Astrocyte (in vitro differentiated cells and primary cell): ENCODE data around the gene ELAC2. TPM values are rescaled to one million over a fixed set of nuclear protein-coding genes. Genes with fewer than 3 reads are reported as not detected.

Experiments
- DNase-seq: peaks from one replicate; pipeline ENCODE4 v3.0.0-alpha.2; 2010; ENCODE audit warnings: low read depth
- FAIRE-seq: peaks from 2 replicates; lab custom pipeline; 2011; peaks lifted over from hg19 to GRCh38; lab: Jason Lieb, UNC
- H2AFZ ChIP-seq: 2 replicates; pipeline ENCODE4 v1.6.0; 2012; ENCODE audit warnings: low read depth, low read length, inconsistent platforms
- H3K27ac ChIP-seq: 2 replicates; pipeline ENCODE4 v1.5.1; 2011; ENCODE audit warnings: low read depth, low read length, inconsistent platforms
- H3K27me3 ChIP-seq: 2 replicates; pipeline ENCODE4 v1.6.0; 2011; ENCODE audit warnings: low read length, inconsistent platforms; ENCODE audit not compliant: insufficient read depth
- H3K36me3 ChIP-seq: 2 replicates; pipeline ENCODE4 v1.5.1; 2011; ENCODE audit warnings: low read length, inconsistent platforms; ENCODE audit not compliant: insufficient read depth
- H3K4me1 ChIP-seq: 2 replicates; pipeline ENCODE4 v1.5.1; 2011; ENCODE audit warnings: low read length, inconsistent platforms; ENCODE audit not compliant: insufficient read depth
- H3K4me2 ChIP-seq: 2 replicates; pipeline ENCODE4 v1.6.0; 2012; ENCODE audit warnings: low read length, inconsistent platforms
- H3K4me3 ChIP-seq: 2 replicates; pipeline ENCODE4 v1.5.1; 2011; ENCODE audit warnings: low read depth, mild to moderate bottlenecking, low read length, inconsistent platforms; ENCODE audit not compliant: insufficient read depth
- H3K79me2 ChIP-seq: 2 replicates; pipeline ENCODE4 v1.6.0; 2012; ENCODE audit warnings: mild to moderate bottlenecking, low read length, inconsistent platforms; ENCODE audit not compliant: insufficient read depth
- H3K9ac ChIP-seq: 2 replicates; pipeline ENCODE4 v1.6.0; 2012; ENCODE audit warnings: mild to moderate bottlenecking, low read length, inconsistent platforms
- H3K9me3 ChIP-seq: 2 replicates; pipeline ENCODE4 v1.5.1; 2012; ENCODE audit warnings: low read depth, mild to moderate bottlenecking, low read length, inconsistent platforms; ENCODE audit not compliant: insufficient read depth
- H4K20me1 ChIP-seq: 2 replicates; pipeline ENCODE4 v1.6.0; 2012; ENCODE audit warnings: low read length, inconsistent platforms; ENCODE audit not compliant: insufficient read depth
- H3K27ac Mint-ChIP-seq: one replicate; pipeline ENCODE4 v1.8.0; 2021; ENCODE audit warnings: mild to moderate bottlenecking, mixed read lengths; ENCODE audit not compliant: unreplicated experiment
- H3K27me3 Mint-ChIP-seq: one replicate; pipeline ENCODE4 v1.8.0; 2021; ENCODE audit warnings: low read depth, mixed read lengths; ENCODE audit not compliant: unreplicated experiment
- H3K36me3 Mint-ChIP-seq: one replicate; pipeline ENCODE4 v1.8.0; 2021; ENCODE audit warnings: low read depth, mixed read lengths; ENCODE audit not compliant: unreplicated experiment
- H3K4me1 Mint-ChIP-seq: one replicate; pipeline ENCODE4 v1.8.0; 2021; ENCODE audit warnings: low read depth, mixed read lengths; ENCODE audit not compliant: unreplicated experiment
- H3K4me3 Mint-ChIP-seq: one replicate; pipeline ENCODE4 v1.8.0; 2021; ENCODE audit warnings: mild to moderate bottlenecking, moderate library complexity, mixed read lengths; ENCODE audit not compliant: unreplicated experiment
- H3K9me3 Mint-ChIP-seq: one replicate; pipeline ENCODE4 v1.8.0; 2021; ENCODE audit warnings: mild to moderate bottlenecking, mixed read lengths; ENCODE audit not compliant: unreplicated experiment
- CTCF ChIP-seq: IDR thresholded peaks from 2 replicates; pipeline ENCODE4 v1.5.1; 2011; ENCODE audit warnings: low read depth, mild to moderate bottlenecking, inconsistent platforms, low read length, moderate library complexity; ENCODE audit not compliant: insufficient read depth
- EZH2 ChIP-seq: IDR thresholded peaks from 2 replicates; pipeline ENCODE4 v1.6.1; 2012; ENCODE audit warnings: mild to moderate bottlenecking, low read length, inconsistent platforms; ENCODE audit not compliant: insufficient read depth
- total RNA-seq: library from RNA; stranded (reverse); gene quantifications from 2 replicates; pipeline ENCODE4 v1.2.1, GENCODE V29; 2021

The ELAC2 gene
- total RNA-seq, 1 donor from 2014 or later = 63.2 TPM

GRCh38 chr17:13055131-13055530 is 37.3 kb upstream of the ELAC2 start:
- Mint-ChIP-seq H3K4me1 (no peaks in the 10 kb centered on the region), H3K36me3 (no peaks in the 10 kb centered on the region), H3K27ac (no peak overlapping the region), H3K9me3 (no peaks in the 10 kb centered on the region), H3K27me3 (peaks cover 5% of the 10 kb centered on the region), H3K4me3 (no peak overlapping the region)
- H2AFZ ChIP-seq = no peak overlapping the region
- H3K36me3 ChIP-seq = no peaks in the 10 kb centered on the region
- no peak for TF ChIP-seq CTCF
- no peak for TF ChIP-seq EZH2
- H3K4me3 ChIP-seq = no peak overlapping the region
- DNase-seq (no peak), FAIRE-seq (no peak)
- H3K9me3 ChIP-seq = no peaks in the 10 kb centered on the region
- H4K20me1 ChIP-seq = no peaks in the 10 kb centered on the region
- H3K4me2 ChIP-seq = no peak overlapping the region
- H3K79me2 ChIP-seq = no peaks in the 10 kb centered on the region
- H3K4me1 ChIP-seq = no peaks in the 10 kb centered on the region
- H3K27me3 ChIP-seq = no peaks in the 10 kb centered on the region
- no peak overlapping the region for H3K27ac ChIP-seq
- no peak overlapping the region for H3K9ac ChIP-seq

GRCh38 chr17:13054666-13055065 is 36.8 kb upstream of the ELAC2 start:
- FAIRE-seq (no peak), DNase-seq (no peak)
- no peaks in the 10 kb centered on the region for H3K27me3 ChIP-seq
- no peak overlapping the region for H3K9ac ChIP-seq
- H3K36me3 ChIP-seq = no peaks in the 10 kb centered on the region
- Mint-ChIP-seq H3K9me3 (no peaks in the 10 kb centered on the region), H3K4me1 (no peaks in the 10 kb centered on the region), H3K36me3 (no peaks in the 10 kb centered on the region), H3K27ac (no peak overlapping the region), H3K27me3 (peaks cover 6% of the 10 kb centered on the region), H3K4me3 (no peak overlapping the region)
- H3K4me1 ChIP-seq = no peaks in the 10 kb centered on the region
- no peak for TF ChIP-seq CTCF
- TF ChIP-seq EZH2 = no peak
- no peak overlapping the region for H2AFZ ChIP-seq
- H3K27ac ChIP-seq = no peak overlapping the region
- H3K4me3 ChIP-seq = no peak overlapping the region
- H3K79me2 ChIP-seq = no peaks in the 10 kb centered on the region
- H4K20me1 ChIP-seq = no peaks in the 10 kb centered on the region
- H3K4me2 ChIP-seq = no peak overlapping the region
- H3K9me3 ChIP-seq = no peaks in the 10 kb centered on the region

GRCh38 chr17:13051915-13052314 is 34.1 kb upstream of the ELAC2 start:
- DNase-seq = no peak
- H3K4me2 ChIP-seq = no peak overlapping the region
- H3K27ac ChIP-seq = no peak overlapping the region
- H2AFZ ChIP-seq = no peak overlapping the region
- H4K20me1 ChIP-seq = no peaks in the 10 kb centered on the region
- no peaks in the 10 kb centered on the region for H3K9me3 ChIP-seq
- TF ChIP-seq CTCF = no peak
- no peaks in the 10 kb centered on the region for H3K9me3 Mint-ChIP-seq
- no peak overlapping the region for H3K27ac Mint-ChIP-seq
- H3K27me3 Mint-ChIP-seq = peaks cover 8% of the 10 kb centered on the region
- no peaks in the 10 kb centered on the region for H3K4me1 Mint-ChIP-seq
- no peaks in the 10 kb centered on the region for H3K36me3 ChIP-seq
- H3K9ac ChIP-seq = no peak overlapping the region
- H3K79me2 ChIP-seq = no peaks in the 10 kb centered on the region
- H3K4me3 ChIP-seq = no peak overlapping the region
- H3K4me1 ChIP-seq = no peaks in the 10 kb centered on the region
- FAIRE-seq = no peak
- no peaks in the 10 kb centered on the region for H3K36me3 Mint-ChIP-seq
- H3K27me3 ChIP-seq = peaks cover 2% of the 10 kb centered on the region
- H3K4me3 Mint-ChIP-seq = no peak overlapping the region
